CD4-positive, CD25-positive, alpha-beta regulatory T cell (primary cell): ENCODE measurements around the gene STX10. TPM values are rescaled to one million over a fixed set of nuclear protein-coding genes. Genes with fewer than 3 reads are reported as not detected.

Experiments used
- polyA plus RNA-seq, 4 donors: library from polyadenylated mRNA; unstranded; fragments of 300-500 nt; fragmentation: Illumina TruSeq; gene quantifications; one replicate each; pipeline ENCODE4 v1.2.3, GENCODE V29; 2021
- total RNA-seq: library from RNA; stranded (reverse); gene quantifications from one replicate; pipeline ENCODE4 v1.2.3, GENCODE V29; 2022

The STX10 gene
- total and polyA plus RNA-seq, 5 donors from 2014 or later, result 52.4 to 68.2 (median 56.5) TPM

Other genes with a start within 250 kb of the STX10 start
- 0.54 TPM for gene SYCE2, start 231.1 kb downstream of the STX10 start, total RNA-seq
- under 1 TPM in 1 of 4 donors, not detected in 3; 0.14 TPM for gene SYCE2, start 231.1 kb downstream of the STX10 start, polyA plus RNA-seq
- 28.9 TPM for gene FARSA, start 216.7 kb downstream of the STX10 start, total RNA-seq
- 10 to 100 TPM; 52.2 to 74.0 (median 62.6) TPM for gene FARSA, start 216.7 kb downstream of the STX10 start, polyA plus RNA-seq
- 484 TPM for gene CALR, start 211.8 kb downstream of the STX10 start, total RNA-seq
- gene CALR, start 211.8 kb downstream of the STX10 start, polyA plus RNA-seq, result 100 to 1,000 TPM; 113 to 172 (median 149) TPM
- 80.9 TPM for gene RAD23A, start 204.5 kb downstream of the STX10 start, total RNA-seq
- gene RAD23A, start 204.5 kb downstream of the STX10 start, polyA plus RNA-seq, result 10 to 100 TPM; 73.8 to 85.0 (median 78.1) TPM
- gene GADD45GIP1, start 193.2 kb downstream of the STX10 start, total RNA-seq, result 7.4 TPM
- gene GADD45GIP1, start 193.2 kb downstream of the STX10 start, polyA plus RNA-seq, result 10 to 100 TPM; 57.2 to 71.9 (median 66.6) TPM
- not detected for gene DAND5, start 180.8 kb downstream of the STX10 start, total RNA-seq
- gene DAND5, start 180.8 kb downstream of the STX10 start, polyA plus RNA-seq, result not detected
- gene NFIX, start 154.9 kb downstream of the STX10 start, total RNA-seq, result 1.2 TPM
- gene NFIX, start 154.9 kb downstream of the STX10 start, polyA plus RNA-seq, result under 1 TPM in 1 of 4 donors, not detected in 3; 0.15 TPM
- 8.7 TPM for gene LYL1, start 47.5 kb downstream of the STX10 start, total RNA-seq
- 10 to 100 TPM in 1 of 4 donors, 1 to 10 TPM in 3; 6.5 to 14.2 (median 7.5) TPM for gene LYL1, start 47.5 kb downstream of the STX10 start, polyA plus RNA-seq
- 57.6 TPM for gene TRMT1, start 33.6 kb downstream of the STX10 start, total RNA-seq
- 10 to 100 TPM; 16.0 to 22.3 (median 19.9) TPM for gene TRMT1, start 33.6 kb downstream of the STX10 start, polyA plus RNA-seq
- 25.4 TPM for gene NACC1, start 32.1 kb downstream of the STX10 start, total RNA-seq
- gene NACC1, start 32.1 kb downstream of the STX10 start, polyA plus RNA-seq, result 1 to 10 TPM in 2 of 4 donors, under 1 TPM in 2; 0.71 to 2.5 (median 1.2) TPM
- 478 TPM for gene IER2, start within 50 bp of the STX10 start, total RNA-seq
- gene IER2, start within 50 bp of the STX10 start, polyA plus RNA-seq, result 100 to 1,000 TPM; 144 to 234 (median 197) TPM